ENCODE data around the gene STAC3. TPM values are rescaled to one million over a fixed set of nuclear protein-coding genes. Genes with fewer than 3 reads are reported as not detected.

Gene STAC3
- total RNA-seq, 3 donors from 2014 or later (not counting 1 experiment from before 2014, with no cell fraction given), result 2.4 to 4.1 (median 3.8) TPM

DNA sequence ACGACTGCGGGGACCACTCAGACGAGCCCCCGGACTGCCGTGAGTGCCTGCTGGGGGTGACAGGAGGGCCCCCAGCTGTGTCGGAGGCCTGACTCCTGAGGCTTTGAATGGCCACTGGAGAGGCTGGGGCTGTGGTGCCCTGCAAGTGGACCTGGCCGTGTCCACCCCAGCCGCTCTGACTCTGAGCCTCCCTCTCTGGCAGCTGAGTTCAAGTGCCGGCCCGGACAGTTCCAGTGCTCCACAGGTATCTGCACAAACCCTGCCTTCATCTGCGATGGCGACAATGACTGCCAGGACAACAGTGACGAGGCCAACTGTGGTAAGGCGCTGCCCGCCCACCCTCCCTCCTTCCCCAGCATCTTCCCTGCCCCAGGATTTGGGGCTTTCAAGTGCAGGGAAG lies 50.5 kb downstream of the STAC3 start:
- DNase-seq (no peak), ATAC-seq (no peak)
- Mint-ChIP-seq H3K27ac (no peak overlapping the region), H3K4me3 (no peak overlapping the region), H3K9me3 (no peaks in the 10 kb centered on the region), H3K27me3 (ENCODE audit: low read depth in 2 of 2) (peaks cover under 1 to 18% of the 10 kb centered on the region in 2 donors), H3K36me3 (no peaks in the 10 kb centered on the region), H3K4me1 (peaks cover 9 to 12% of the 10 kb centered on the region in 2 donors)
- intact Hi-C loops (cut with micrococcal nuclease), result no loop called here
- TF ChIP-seq, protein P1, sequence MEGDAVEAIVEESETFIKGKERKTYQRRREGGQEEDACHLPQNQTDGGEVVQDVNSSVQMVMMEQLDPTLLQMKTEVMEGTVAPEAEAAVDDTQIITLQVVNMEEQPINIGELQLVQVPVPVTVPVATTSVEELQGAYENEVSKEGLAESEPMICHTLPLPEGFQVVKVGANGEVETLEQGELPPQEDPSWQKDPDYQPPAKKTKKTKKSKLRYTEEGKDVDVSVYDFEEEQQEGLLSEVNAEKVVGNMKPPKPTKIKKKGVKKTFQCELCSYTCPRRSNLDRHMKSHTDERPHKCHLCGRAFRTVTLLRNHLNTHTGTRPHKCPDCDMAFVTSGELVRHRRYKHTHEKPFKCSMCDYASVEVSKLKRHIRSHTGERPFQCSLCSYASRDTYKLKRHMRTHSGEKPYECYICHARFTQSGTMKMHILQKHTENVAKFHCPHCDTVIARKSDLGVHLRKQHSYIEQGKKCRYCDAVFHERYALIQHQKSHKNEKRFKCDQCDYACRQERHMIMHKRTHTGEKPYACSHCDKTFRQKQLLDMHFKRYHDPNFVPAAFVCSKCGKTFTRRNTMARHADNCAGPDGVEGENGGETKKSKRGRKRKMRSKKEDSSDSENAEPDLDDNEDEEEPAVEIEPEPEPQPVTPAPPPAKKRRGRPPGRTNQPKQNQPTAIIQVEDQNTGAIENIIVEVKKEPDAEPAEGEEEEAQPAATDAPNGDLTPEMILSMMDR (IDR thresholded peaks at IDR 0.05), result no peak
- 92% methylated on average over 14 of the region's 15 CpGs for WGBS (ENCODE audit: insufficient coverage)
- Histone ChIP-seq H3K4me1 (ENCODE audit: control insufficient read depth, insufficient read depth, low read length) (peaks cover 14% of the 10 kb centered on the region), H3K9me3 (ENCODE audit: control insufficient read depth, insufficient read depth, low read length) (no peaks in the 10 kb centered on the region), H3K27ac (ENCODE audit: low read length) (no peak overlapping the region), H3K36me3 (ENCODE audit: control insufficient read depth, insufficient read depth, low read length) (no peaks in the 10 kb centered on the region), H3K27me3 (ENCODE audit: control insufficient read depth, insufficient read depth, low read length) (no peaks in the 10 kb centered on the region), H3K4me3 (ENCODE audit: low read length) (no peak overlapping the region)

DNA sequence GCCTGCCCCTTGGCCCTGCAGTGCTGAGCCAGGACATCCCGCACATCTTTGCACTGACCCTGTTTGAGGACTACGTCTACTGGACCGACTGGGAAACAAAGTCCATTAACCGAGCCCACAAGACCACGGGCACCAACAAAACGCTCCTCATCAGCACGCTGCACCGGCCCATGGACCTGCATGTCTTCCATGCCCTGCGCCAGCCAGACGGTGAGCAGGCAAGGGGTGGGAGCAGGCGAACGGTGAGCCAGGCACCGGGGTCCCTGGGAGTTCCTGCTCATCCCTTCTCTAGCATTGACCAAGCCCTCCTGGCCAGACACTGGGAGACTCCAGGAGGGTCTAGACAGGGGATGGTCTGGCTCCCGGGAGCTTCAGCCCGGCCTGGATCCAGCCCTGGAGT lies 51.8 kb downstream of the STAC3 start:
- no peak for ATAC-seq
- Mint-ChIP-seq H3K9me3 (no peaks in the 10 kb centered on the region), H3K27ac (no peak overlapping the region), H3K4me1 (peaks cover 9 to 13% of the 10 kb centered on the region in 2 donors), H3K36me3 (no peaks in the 10 kb centered on the region), H3K4me3 (no peak overlapping the region), H3K27me3 (ENCODE audit: low read depth in 2 of 2) (peaks cover 7 to 20% of the 10 kb centered on the region in 2 donors)
- Histone ChIP-seq H3K27ac (ENCODE audit: low read length) (no peak overlapping the region), H3K27me3 (ENCODE audit: control insufficient read depth, insufficient read depth, low read length) (no peaks in the 10 kb centered on the region), H3K4me3 (ENCODE audit: low read length) (no peak overlapping the region), H3K36me3 (ENCODE audit: control insufficient read depth, insufficient read depth, low read length) (no peaks in the 10 kb centered on the region), H3K9me3 (ENCODE audit: control insufficient read depth, insufficient read depth, low read length) (no peaks in the 10 kb centered on the region), H3K4me1 (ENCODE audit: control insufficient read depth, insufficient read depth, low read length) (peaks cover 17% of the 10 kb centered on the region)
- DNase-seq, result no peak
- intact Hi-C loops (cut with micrococcal nuclease), result no loop called here
- 88% methylated on average over 15 of the region's 15 CpGs for WGBS (ENCODE audit: insufficient coverage)
- TF ChIP-seq, protein P1 (IDR thresholded peaks at IDR 0.05), result no peak

DNA sequence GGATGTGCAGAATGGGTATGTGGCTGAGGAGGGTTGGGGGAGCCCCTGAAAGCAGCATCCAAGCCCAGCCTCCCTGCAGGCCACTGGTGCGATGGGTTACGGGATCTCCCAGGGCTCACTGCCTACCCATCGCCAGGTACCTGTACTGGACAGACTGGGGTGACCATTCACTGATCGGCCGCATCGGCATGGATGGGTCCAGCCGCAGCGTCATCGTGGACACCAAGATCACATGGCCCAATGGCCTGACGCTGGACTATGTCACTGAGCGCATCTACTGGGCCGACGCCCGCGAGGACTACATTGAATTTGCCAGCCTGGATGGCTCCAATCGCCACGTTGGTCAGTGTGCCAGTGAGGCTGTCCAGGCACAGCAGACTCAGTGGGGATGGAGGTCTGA lies 52.7 kb downstream of the STAC3 start:
- peaks cover 7 to 18% of the 10 kb centered on the region in 2 donors for H3K27me3 Mint-ChIP-seq (ENCODE audit: low read depth in 2 of 2)
- no peaks in the 10 kb centered on the region for H3K36me3 Mint-ChIP-seq
- Histone ChIP-seq H3K36me3 (ENCODE audit: control insufficient read depth, insufficient read depth, low read length) (no peaks in the 10 kb centered on the region), H3K9me3 (ENCODE audit: control insufficient read depth, insufficient read depth, low read length) (no peaks in the 10 kb centered on the region), H3K27me3 (ENCODE audit: control insufficient read depth, insufficient read depth, low read length) (no peaks in the 10 kb centered on the region), H3K4me1 (ENCODE audit: control insufficient read depth, insufficient read depth, low read length) (peaks cover 17% of the 10 kb centered on the region), H3K4me3 (ENCODE audit: low read length) (no peak overlapping the region), H3K27ac (ENCODE audit: low read length) (no peak overlapping the region)
- H3K27ac Mint-ChIP-seq, result no peak overlapping the region
- ATAC-seq (no peak), DNase-seq (no peak)
- TF ChIP-seq, protein P1 (IDR thresholded peaks at IDR 0.05), result no peak
- intact Hi-C loops (cut with micrococcal nuclease), result no loop called here
- no peaks in the 10 kb centered on the region for H3K9me3 Mint-ChIP-seq
- no peak overlapping the region for H3K4me3 Mint-ChIP-seq
- 94% methylated on average over 17 of the region's 17 CpGs for WGBS (ENCODE audit: insufficient coverage)
- peaks cover 9 to 13% of the 10 kb centered on the region in 2 donors for H3K4me1 Mint-ChIP-seq

DNA sequence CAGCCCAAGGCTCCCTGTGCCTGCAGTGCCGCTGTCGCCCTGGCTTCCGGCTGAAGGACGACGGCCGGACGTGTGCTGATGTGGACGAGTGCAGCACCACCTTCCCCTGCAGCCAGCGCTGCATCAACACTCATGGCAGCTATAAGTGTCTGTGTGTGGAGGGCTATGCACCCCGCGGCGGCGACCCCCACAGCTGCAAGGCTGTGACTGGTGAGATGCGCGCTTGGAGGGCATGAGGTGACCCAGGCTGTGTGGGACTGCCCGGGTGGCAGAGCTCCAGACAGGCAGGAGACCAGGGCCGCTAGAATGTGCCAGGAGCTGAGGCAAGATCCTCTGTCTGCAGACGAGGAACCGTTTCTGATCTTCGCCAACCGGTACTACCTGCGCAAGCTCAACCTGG lies 54.0 kb downstream of the STAC3 start:
- Histone ChIP-seq H3K4me1 (ENCODE audit: control insufficient read depth, insufficient read depth, low read length) (peaks cover 17% of the 10 kb centered on the region), H3K27me3 (ENCODE audit: control insufficient read depth, insufficient read depth, low read length) (no peaks in the 10 kb centered on the region), H3K27ac (ENCODE audit: low read length) (no peak overlapping the region), H3K36me3 (ENCODE audit: control insufficient read depth, insufficient read depth, low read length) (no peaks in the 10 kb centered on the region), H3K9me3 (ENCODE audit: control insufficient read depth, insufficient read depth, low read length) (no peaks in the 10 kb centered on the region), H3K4me3 (ENCODE audit: low read length) (no peak overlapping the region)
- TF ChIP-seq, protein P1 (IDR thresholded peaks at IDR 0.05), result no peak
- H3K27me3 Mint-ChIP-seq (ENCODE audit: low read depth in 2 of 2), result peaks cover 7 to 15% of the 10 kb centered on the region in 2 donors
- DNase-seq, result no peak
- no peak overlapping the region for H3K27ac Mint-ChIP-seq
- intact Hi-C loops (cut with micrococcal nuclease), result no loop called here
- 94% methylated on average over 22 of the region's 22 CpGs for WGBS (ENCODE audit: insufficient coverage)
- no peak overlapping the region for H3K4me3 Mint-ChIP-seq
- H3K36me3 Mint-ChIP-seq, result no peaks in the 10 kb centered on the region
- H3K4me1 Mint-ChIP-seq, result peaks cover 9 to 13% of the 10 kb centered on the region in 2 donors
- no peak for ATAC-seq
- no peaks in the 10 kb centered on the region for H3K9me3 Mint-ChIP-seq

Data from natural killer cell (primary cell).